ENCODE results near the gene TCF7L2.
"Not testable (repeated sequence)": the region's sequence is repeated elsewhere in the genome, so short reads cannot be mapped to it uniquely, and the experiment has no call there.

Gene TCF7L2

DNA sequence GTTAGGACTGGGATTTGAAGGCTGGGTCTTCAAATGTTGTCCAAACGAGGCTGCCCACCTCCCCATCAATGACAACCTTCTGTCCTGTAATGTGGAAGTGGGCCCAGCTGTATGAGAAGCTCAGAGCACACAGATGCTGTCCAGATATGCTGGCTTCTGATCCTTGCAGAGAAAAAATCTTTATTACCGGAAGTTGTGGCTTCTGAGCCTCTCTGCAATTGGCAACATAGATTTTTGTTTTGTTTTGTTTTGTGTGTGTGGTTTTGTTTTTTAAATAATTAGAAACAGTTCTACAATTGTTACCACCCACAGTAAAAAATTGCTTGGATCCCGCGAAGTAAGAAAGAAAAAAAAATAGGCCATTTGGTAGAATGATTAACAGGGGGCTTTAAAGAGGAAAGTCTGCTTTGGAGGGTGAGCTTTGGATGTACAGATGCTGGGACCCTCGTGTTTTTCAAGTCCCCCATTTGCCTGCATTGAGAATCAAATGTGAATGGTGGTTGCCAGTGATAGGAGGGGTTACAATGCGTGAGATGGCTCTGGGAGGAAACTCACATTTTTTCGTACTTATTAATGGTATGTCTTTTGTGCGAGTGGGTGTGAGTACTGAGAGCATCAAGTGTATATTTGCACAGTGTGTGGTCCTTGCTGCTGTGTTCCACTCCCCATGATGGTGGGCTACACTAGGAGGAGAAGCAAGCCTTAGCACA lies 153.2 kb downstream of the TCF7L2 start:
- DNase-seq: no peak

DNA sequence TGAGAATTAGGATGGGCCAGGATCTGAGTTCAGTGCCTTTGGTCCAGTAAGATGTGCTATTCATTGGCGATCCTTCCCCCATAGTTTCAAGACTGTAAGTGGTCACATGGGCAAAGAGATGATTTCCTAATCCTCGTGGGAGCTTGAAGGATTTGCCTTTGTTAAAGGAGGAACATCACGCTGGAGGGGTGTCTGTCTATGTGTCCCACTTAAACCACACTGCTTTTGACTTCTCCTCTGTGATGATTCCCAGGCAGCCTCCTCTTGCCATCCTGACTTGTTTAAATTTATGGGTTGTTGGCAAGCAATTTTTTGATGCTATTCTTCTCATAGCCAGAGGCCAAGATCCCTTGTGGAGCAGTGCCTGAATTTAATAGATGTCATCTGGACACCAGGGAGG lies 154.0 kb downstream of the TCF7L2 start:
- DNase-seq: no peak

DNA sequence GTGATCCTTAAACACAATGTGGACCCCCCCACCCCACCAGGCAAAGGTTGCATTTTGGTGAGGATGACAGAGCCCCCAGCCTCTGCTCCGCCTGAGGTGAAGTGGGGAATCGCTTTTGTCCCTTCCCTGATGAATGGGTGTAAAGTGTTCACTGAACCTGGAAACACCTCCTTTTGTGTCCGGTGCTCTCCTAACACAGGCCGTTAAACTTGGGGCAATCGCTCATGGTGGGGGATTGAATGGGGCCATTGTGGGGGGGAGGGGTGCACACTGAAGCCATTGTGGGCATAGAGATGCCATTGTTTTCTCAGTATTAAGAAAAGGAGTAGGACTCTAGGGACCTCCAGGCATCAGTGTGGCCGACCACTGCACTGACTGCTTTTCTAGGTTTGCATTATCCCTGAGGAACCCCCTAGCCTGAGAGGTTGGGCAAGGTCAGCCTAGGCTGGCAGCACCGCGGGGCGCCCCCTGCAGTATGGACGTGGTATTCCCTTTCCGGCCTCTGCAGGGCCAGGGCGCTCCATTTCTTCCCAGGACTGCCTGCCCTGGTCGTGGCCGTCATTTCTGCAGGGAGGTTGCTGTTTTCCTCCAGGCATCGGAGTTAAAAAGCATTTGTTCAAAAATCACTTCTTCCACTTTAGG lies 158.3 kb downstream of the TCF7L2 start:
- DNase-seq: peak in 2 of 6 experiments; percentile 0 to 2

DNA sequence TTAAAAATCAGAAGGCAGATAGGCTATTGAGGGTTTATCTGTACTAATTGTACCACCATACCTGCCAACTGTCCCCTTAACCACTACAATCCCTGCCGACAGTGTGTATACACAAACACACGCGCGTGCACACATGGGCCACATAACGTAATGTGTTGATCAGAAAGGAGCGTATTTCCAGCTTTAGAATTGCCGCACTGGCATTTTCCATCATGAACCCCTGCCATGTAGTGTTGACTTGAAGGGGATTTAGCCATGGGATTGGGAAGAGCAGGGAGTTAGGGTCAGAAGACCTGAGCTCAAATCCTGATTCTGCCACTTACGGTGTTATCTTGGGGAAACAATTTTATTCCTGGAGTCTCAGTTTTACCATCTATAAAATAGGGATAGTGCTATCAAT lies 158.9 kb downstream of the TCF7L2 start:
- DNase-seq: no peak

DNA sequence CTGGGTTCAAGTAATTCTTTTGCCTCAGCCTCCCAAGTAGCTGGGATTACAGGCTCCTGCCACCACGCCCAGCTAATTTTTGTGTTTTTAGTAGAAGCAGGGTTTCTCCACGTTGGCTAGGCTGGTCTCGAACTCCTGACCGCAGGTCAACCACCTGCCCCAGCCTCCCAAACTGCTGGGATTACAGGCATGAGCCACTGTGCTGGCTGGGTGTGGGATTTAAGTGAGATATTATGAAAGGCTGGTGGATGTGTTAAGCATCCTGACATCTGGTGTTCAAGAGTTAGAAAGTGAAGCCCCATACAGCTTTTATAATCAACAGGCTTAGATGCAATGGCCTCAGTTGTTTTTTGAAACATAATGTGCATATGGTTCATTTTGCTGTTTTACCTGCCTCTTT lies 159.4 kb downstream of the TCF7L2 start:
- not testable (repeated sequence) for DNase-seq

DNA sequence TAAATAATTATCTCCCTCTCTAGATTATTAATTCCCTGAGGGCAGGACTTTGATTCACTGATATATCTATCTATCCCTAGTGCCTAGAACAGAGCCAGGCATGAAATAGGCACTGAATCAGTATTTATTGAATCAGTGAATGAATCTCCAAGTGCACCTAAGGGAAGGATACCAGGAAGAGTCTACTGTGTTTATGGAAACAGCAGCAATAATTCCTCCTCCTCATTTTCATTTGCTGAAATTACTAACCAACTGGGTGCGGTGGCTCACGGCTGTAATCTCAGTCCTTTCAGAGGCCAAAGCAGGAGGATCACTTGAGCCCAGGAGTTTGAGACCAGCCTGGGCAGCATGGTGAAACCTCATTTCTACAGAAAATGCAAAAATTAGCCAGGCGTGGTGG lies 161.2 kb downstream of the TCF7L2 start:
- no peak for DNase-seq

DNA sequence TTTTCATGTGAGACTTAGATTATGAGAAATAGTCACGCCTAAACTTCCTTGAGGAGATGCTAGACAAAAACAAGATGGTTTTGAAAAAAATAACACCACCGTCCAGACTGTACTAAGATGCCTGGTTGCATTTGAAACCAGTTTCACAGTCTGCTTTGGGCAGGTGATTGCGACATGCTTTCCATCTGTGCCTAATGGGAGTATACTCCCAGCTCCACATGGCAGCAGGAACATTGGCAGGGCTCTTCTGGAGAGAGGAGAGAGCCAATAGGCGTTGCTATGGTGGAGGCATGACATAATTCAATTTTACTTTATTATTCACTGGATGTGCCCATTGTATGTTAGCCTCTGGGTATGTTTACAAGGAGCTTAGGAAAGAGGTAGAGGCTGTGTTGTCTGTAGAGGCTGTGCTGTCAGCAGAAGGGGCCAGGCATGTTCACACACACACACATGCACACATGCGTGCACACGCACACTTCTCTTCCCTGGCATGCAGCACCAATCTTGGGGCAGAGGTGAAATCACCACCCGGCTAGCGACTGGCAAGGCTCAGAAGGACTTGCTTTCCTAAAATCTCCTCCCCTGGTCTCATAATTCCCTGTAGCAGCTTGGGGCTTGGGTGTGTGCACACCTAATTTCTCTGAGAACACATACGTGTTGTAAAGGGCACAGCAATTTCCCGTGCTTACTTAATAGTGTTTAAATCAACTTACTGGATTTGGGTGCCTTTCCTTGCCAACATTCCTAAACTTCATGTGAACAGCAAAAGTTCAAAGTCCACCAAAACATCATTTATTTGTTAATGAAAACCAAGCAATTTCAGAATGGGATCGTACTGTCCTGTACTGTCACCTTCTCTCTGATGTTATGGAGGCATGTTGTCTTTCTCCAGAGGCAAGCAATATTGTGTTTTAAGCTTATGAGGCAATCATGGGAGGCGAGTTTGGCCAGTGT lies 162.1 kb downstream of the TCF7L2 start:
- no peak for DNase-seq

DNA sequence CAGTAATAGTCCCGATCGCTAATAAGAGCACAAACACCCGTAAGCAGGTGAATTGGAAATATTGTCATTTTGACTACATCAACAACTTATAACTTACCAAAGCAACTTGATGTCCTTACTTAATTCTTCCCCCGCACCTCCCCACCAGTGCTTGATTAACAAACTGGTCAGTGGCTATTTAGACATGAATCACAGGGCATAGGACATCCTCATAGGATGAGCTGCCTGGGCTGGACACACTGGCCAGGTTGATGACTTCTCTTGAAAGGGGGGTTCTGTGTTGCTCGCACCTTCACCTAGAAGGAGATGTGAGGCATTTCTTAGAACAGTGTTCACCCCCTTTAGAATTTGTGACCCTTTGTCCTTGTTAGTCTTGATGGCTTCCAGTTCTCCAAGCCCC lies 163.2 kb downstream of the TCF7L2 start:
- DNase-seq: no peak

DNA sequence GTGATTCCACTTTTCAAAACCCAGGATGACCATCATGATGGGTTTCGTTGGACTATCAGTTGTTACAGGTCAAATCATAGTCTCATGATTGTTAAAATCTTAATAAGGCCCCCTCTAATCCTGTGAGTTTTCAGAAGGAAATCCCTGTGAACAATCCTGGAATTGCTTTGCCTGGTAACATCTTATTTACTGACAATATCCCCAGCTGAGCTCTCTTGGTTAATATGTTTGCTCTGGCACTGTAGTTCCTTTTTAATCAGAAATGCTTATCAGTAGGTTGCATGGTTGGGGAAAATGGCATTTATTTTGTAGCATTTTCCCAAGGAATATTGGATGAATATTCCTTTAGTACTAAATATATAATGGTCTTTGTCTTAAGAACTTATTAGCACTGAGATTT lies 163.9 kb downstream of the TCF7L2 start:
- DNase-seq: no peak

DNA sequence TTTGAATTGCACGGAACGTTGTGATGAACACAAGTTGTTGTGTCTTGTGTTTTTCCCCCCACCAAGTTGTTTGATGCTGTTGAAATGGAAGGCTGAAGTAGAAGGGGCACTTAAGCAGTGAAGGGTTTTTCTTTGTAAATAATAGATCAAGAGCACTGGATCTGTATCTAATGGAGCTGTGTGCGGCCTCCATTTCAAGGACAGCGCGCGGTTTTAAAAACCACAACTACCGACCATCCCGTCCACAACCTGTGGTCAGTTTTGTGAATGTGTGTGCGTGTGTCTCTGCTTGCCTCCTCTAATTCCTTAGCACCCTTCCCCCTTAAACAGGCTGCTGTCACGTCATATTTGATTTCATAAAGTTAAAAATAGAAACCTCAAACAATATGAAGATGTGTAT lies 165.5 kb downstream of the TCF7L2 start:
- no peak for DNase-seq

DNA sequence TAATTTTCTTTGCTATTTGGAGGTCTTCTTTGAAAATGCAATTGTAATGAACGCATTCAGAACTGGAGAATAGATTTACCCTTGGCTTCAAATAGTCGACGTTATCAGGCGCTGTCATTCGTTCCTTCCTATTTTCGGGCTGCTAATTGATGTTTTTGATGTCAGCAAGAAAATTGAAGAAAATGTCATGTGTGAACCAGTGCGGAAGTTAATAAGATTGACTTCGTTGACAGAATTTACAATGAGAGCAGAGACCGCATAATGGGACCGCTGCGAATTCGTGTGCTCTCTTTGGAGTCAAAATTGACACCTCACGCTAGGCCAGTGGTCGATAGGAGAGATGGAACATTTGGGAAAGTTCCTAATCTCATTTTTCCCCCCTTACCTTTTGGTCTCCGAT lies 168.8 kb downstream of the TCF7L2 start:
- DNase-seq: no peak

DNA sequence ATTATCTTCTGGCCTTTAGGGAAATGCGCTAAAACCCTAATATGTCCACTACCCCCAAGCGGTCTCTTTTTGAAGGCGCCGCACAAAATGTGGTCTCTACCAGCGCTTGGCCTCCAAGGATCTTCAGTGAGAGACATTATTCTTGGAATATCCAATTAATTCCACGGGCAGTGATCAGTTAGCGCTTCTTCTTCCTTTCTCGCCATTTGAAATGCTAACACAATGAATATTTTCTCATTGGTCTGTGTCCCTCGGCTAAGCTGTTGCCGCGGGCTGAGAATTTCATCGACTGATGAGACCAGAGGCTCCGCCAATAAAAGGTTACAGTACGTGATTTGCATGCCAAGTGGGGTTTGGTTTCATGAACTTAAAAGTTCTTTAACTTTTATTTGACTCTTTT lies 169.8 kb downstream of the TCF7L2 start:
- no peak for DNase-seq

DNA sequence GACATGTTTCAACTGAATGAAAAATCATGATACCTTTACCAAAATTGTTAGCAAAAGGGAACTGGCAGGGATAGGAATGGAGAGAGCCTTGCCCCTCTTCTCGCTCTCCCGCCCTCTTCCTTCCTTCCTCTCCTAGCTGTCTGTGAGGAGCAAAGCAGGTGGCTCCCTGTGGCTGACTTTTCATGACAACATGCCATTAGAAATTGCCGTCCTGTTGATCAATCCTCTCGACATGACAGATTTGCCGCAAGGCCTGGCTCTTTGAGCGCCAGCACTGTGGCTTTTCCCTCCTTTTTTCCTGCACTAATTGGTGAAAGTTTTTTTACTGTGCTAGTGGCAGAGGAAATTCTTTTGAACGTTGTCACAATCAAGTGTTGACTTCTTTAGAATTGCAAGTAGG lies 171.1 kb downstream of the TCF7L2 start:
- DNase-seq: no peak

DNA sequence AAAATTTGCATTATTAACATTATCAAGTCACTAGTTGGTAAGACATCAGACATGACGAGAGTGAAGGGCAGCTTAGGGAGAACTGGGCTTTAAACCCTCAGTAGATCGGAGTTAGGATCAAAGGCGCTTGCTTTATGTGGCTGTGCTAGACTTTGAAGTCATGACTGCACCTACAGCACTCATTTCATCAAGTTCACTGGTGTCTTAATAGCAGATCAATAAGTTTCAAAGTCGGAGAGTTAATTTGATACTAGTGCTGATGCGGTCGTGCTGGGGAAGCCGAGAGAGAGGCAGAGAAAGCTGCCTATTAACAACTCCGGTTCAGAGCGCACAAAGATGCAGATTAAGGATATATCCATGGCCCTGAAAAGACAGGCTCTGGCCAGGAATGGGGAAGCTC lies 172.9 kb downstream of the TCF7L2 start:
- no peak for DNase-seq

DNA sequence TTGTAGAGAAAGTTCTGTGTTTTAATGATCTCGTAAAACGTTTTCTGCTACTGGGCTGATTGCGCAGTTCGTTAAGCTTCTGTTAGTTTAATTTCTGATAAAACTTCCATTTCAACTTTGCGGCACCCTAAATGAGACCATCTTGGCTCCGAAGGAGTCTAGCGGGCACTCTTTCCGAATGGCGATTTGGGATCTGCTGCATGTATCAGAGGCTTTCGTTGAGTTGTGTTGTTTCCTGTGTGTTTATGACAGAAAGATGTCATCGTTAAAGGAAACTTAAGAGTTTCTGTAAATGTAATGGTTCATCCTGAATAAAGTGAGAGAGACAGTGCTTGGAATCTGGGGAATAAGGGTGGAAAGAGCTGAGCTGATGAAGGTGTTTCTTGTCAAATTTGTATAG lies 174.7 kb downstream of the TCF7L2 start:
- no peak for DNase-seq

DNA sequence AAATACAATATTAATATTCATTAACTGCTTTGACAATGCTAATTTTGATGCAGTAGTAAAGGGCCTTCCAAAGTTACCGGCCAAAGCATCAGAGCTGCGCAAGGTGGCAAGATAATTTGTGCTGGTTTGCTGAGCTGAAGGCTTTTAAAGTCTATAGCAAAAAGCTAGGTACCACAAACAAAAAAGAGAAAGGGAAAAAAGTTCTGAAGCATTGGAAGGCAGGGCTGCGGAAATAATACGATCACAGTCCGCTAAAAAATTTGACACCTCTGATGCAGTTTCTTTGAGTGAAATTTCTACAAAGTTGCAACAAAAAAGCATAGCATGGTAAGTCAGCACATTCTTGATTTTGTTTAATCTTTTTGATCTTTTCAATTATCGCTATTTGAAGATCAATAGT lies 175.6 kb downstream of the TCF7L2 start:
- DNase-seq: no peak

DNA sequence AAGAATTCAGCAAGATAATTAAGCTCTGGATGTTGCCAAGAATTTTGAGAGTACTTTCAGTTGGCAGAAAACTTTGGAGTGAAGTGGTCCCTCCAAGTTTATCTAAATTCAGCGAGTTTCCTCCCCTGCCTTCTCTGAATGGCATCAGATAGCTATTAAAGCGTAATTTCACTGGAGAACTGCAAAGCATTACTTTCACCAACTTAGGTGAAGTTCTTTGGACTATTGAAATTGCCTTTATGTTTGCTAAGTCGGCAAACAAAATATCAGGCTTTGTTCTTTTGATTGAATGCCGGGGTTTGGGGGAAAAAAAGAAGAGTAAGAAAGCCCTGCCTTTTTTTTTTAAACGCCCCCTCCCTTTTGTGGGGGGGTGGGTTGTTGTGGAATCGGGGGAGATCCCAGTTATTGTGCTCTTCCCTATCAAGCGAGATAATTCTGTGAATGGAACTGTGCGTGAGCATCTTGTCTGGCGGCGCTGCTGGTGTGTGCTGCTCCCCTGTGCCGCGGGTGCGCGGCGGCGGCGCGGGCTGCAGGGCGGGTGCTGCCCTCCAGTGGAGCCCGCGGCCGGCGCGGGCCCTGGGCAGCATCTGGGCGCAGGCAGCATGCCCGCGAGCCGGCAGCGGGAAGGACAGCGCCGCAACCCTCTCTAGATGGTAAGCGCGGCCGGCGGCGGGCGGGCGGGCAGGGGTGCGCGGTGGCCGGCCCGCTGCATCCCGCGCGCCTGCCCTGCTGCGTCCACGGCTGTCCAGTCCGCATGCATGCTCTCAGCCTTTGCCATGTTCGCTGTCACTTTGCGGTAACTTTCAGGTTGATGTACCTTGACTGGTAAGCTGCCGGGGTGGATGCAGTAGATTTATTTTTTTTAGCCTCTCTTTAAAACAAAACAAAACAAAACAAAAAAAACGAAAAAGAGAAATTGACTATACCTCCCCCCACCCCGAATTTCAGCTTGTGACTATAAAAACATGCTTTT lies 176.5 kb downstream of the TCF7L2 start:
- DNase-seq: peak in 4 of 6 experiments; percentile 7 to 59 (median 24)

DNA sequence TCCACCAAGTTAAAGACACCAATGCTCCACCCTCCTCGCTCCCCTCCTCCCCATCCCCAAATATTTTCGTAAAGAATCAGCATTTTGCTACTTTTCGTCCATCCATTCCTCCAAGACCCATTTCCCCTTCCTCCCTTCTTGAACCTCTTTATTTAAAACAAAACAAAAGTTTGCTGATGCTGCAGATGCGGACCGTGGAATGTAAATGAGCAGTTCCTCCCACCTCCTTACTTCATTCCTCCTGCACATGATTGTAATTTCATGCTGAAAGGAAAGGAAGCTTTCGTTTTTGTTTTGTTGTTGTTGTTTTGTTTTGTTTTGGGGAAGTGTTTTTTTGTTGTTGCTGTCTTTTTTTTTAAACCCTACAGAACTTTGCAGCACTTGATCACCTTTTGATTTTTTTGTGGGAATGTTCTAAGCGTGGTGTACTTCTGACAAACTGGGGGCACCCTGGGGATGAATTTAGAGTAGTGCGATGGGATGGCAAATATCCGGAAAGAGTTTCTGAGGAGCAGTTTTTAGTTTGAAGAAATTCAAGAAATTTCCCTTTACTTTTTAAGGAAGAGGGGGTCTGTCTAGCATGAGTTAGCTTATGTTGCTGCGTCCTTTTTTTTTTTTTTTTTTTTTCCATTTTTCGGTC lies 177.3 kb downstream of the TCF7L2 start:
- DNase-seq: no peak

DNA sequence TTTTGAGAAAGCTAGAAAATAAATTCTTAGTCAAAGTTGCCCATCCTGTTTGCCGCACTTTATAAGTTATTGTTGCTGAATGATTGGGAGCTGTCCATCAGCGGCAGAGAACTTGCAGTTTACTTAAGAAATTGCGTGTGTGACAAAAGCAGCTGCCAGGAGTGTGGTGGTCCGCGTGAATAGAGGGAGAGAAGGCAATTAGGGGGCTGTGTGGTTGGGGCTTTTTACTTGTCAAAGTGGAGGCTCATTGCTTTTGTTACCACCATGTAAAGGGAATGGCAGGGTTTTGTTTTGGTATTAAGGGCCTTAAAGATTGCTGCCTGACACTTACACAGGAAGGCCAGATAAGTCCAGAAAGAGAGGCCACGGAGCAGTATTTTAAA lies 177.8 kb downstream of the TCF7L2 start:
- DNase-seq: no peak

DNA sequence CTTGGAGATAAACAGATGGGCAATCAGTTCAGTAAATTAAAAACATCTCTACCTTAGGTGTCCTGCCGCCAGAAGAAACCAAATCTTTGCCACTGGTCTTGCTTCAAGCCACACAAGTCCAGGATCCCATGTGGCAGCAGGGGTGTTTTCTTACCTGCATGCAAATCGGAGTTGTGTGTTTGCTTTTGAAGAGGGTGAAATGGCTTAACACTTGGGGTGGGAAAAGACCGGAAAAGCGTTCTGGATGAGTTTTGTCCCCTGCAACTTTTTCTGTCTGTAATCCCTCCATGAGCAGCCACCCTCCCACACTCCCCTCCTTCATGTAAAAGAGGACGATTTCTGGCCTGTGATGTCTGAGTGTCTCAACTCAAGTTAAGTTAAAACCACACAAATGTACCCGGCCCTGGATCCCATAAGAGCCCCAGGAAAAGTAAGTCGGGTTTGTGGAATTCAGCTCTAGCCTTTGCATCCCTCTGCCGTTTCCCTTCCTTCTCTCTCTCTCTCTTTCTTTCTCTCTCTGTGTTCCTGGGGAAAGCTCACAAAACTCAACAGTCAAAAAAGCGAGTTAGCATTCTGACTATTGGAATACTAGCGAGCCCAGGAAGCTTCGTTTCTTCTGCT lies 178.5 kb downstream of the TCF7L2 start:
- DNase-seq: no peak

DNA sequence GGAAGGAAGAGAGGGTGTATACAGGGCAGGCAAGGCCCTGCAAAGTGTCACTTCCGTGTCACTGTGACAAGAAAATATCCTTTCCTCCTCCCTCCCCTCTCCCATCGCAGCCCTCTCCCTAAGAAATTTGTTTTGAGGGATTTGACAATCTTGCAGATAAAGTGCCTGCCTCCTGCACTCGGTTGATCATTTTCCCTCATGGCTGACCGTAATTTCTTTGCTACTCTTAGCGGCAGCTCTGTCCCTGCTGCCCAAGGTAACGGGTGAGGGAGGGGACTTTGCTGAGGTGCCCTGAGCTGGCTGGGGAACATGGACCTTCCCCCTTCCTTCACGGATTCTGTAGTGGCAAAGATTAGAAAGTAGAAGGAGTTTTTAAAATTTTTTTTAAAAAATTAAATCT lies 179.1 kb downstream of the TCF7L2 start:
- no peak for DNase-seq
